Measurements from ENCODE around the gene ZNF225. TPM values are rescaled to one million over a fixed set of nuclear protein-coding genes. Genes with fewer than 3 reads are reported as not detected.

Gene ZNF225
- total RNA-seq, 1 experiment from 2014 or later = 6.3 TPM

DNA sequence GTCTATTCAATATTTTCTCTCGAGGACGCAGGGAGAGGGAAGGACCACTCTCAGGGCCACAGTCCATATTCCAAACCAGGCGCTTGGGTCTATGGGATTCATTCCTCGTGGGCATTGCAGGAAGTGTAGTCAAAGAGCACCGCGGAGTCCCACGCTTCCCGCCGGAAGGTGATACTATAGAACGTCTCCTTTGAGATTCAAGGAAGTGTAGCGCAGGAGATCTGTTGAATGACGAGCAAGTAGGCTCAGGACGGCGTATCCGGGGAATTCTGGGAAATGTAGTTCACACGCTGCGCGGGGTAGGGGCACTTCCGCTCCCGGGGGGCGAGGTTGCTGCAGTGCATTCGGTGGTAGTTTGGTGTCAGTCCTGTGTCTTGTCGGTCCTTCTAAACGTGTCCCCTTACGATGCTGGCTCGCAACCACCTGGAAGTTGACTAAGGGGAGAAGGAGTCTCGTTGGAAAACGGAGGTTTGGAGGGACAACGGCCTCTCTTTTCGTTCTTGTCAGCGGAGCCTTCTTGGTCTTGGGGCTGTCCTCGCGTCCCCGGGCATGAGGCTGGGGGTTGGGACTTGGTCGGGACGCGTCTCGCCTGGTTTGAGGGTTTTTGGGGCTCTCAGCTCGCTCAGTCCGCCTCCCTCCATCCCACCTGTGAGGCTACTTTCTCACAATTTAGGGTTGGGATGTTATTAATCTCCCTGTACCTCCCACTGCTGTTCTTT, 41.2 kb upstream of the ZNF225 start, which contains the start of gene ZNF284:
TSS of gene ZNF284 (plus strand) at position 336 of the 719 bp plus-strand sequence. CDS start 4,231 bp downstream, outside the sequence.
- Histone ChIP-seq H3K4me1 (ENCODE audit: insufficient read depth, low read length, poor library complexity, severe bottlenecking) (no peaks in the 10 kb centered on the region), H3K4me3 (ENCODE audit: low read depth, low read length, poor library complexity, severe bottlenecking) (peak within 1 kb of the TSS; percentile 57), H3K9me3 (ENCODE audit: low read depth, low read length, poor library complexity, severe bottlenecking) (peaks cover 23% of the 10 kb centered on the region), H3K27me3 (replicated peaks; ENCODE audit: insufficient read depth, low read depth, low read length, poor library complexity) (no peaks in the 10 kb centered on the region), H3K36me3 (ENCODE audit: insufficient read depth, low read length, poor library complexity, severe bottlenecking) (peaks cover 6% of the 10 kb centered on the region), H3K27ac (ENCODE audit: low read depth, low read length, poor library complexity, severe bottlenecking) (peak within 1 kb of the TSS; percentile 10)
- BruUV-seq (replicated peaks) = no TSS peak
- CTCF ChIA-PET = no interaction called here
- POLR2A ChIA-PET (ENCODE audit: low non-redundant PET) = no interaction called here
- intact Hi-C loops (cut with micrococcal nuclease; ENCODE audit: unreplicated experiment) = no loop called here
- TF ChIP-seq EZH2 (IDR thresholded peaks at IDR 0.05; ENCODE audit: borderline replicate concordance, low read depth, low read length, poor library complexity, severe bottlenecking) = no peak
- no peak for TF ChIP-seq CTCF (conservative IDR thresholded peaks at IDR 0.05; ENCODE audit: low read depth, low read length)
- DNase-seq (ENCODE audit: low spot score) = peak; percentile 96

DNA sequence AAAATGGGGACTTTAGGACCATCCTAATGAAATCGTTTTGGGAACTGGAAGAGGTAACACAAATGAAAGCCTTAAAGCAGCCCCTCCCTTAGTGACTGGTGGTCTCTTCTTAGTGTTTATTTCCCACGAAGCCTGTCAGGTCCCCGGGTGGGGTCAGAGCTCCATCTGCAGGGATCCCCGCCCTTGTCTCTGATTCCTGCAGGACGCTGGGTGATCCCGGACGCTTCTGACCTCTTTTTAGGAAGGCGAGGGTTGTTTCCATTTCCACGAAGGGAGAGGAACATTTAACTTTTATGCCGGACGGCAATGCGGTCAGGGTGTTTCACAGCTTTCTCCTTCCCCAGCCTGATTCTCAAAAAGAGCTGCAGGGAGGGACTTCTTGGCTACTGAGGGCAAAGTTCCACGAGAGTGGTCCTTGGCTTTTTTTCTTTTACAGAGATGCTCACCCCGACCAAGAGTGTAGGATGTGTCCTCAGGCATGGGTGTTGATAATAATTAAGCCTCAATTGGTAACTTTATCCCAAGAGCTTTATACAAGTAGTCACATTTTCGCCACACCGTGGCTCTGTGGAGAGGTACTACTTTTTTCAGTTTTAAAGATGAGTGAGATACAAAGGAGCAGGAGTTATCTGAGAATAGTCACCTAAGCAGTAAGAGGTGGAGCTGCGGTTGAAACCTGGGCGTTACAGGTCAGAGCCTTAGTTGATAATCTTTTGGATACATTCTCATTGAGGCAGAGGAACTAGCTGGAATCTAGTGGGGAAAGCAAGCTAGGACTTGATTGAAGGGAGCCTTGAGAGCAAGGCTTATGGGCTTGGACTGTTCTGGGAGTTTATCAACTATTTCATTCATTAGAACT, 40.4 kb upstream of the ZNF225 start:
- intact Hi-C loops (cut with micrococcal nuclease; ENCODE audit: unreplicated experiment) = no loop called here
- peaks cover 16% of the 10 kb centered on the region for H3K9me3 ChIP-seq (ENCODE audit: low read depth, low read length, poor library complexity, severe bottlenecking)
- H3K4me1 ChIP-seq (ENCODE audit: insufficient read depth, low read length, poor library complexity, severe bottlenecking) = no peaks in the 10 kb centered on the region
- ChIA-PET POLR2A (ENCODE audit: low non-redundant PET) (no interaction called here), CTCF (no interaction called here)
- peak overlapping the region; percentile 10 for H3K27ac ChIP-seq (ENCODE audit: low read depth, low read length, poor library complexity, severe bottlenecking)
- H3K4me3 ChIP-seq (ENCODE audit: low read depth, low read length, poor library complexity, severe bottlenecking) = peak overlapping the region; percentile 57
- H3K36me3 ChIP-seq (ENCODE audit: insufficient read depth, low read length, poor library complexity, severe bottlenecking) = no peaks in the 10 kb centered on the region
- DNase-seq (ENCODE audit: low spot score) = peak; percentile 4
- TF ChIP-seq CTCF (conservative IDR thresholded peaks at IDR 0.05; ENCODE audit: low read depth, low read length) (no peak), EZH2 (IDR thresholded peaks at IDR 0.05; ENCODE audit: borderline replicate concordance, low read depth, low read length, poor library complexity, severe bottlenecking) (no peak)
- H3K27me3 ChIP-seq (replicated peaks; ENCODE audit: insufficient read depth, low read depth, low read length, poor library complexity) = no peaks in the 10 kb centered on the region
- BruUV-seq (replicated peaks) = TSS peak; percentile 77

GRCh38 chr19:44076325-44076724, 36.9 kb upstream of the ZNF225 start:
- Histone ChIP-seq H3K9me3 (ENCODE audit: low read depth, low read length, poor library complexity, severe bottlenecking) (no peaks in the 10 kb centered on the region), H3K36me3 (ENCODE audit: insufficient read depth, low read length, poor library complexity, severe bottlenecking) (no peaks in the 10 kb centered on the region), H3K27me3 (replicated peaks; ENCODE audit: insufficient read depth, low read depth, low read length, poor library complexity) (no peaks in the 10 kb centered on the region), H3K4me3 (ENCODE audit: low read depth, low read length, poor library complexity, severe bottlenecking) (no peak overlapping the region), H3K27ac (ENCODE audit: low read depth, low read length, poor library complexity, severe bottlenecking) (no peak overlapping the region), H3K4me1 (ENCODE audit: insufficient read depth, low read length, poor library complexity, severe bottlenecking) (no peaks in the 10 kb centered on the region)
- BruUV-seq (replicated peaks) = no TSS peak
- TF ChIP-seq CTCF (conservative IDR thresholded peaks at IDR 0.05; ENCODE audit: low read depth, low read length) (no peak), EZH2 (IDR thresholded peaks at IDR 0.05; ENCODE audit: borderline replicate concordance, low read depth, low read length, poor library complexity, severe bottlenecking) (no peak)
- intact Hi-C loops (cut with micrococcal nuclease; ENCODE audit: unreplicated experiment) = no loop called here
- ChIA-PET CTCF (no interaction called here), POLR2A (ENCODE audit: low non-redundant PET) (no interaction called here)
- DNase-seq (ENCODE audit: low spot score) = no peak

All from A673 (cell line).